ENCODE measurements around the gene MUTYH. TPM values are rescaled to one million over a fixed set of nuclear protein-coding genes. Genes with fewer than 3 reads are reported as not detected.

Gene MUTYH
- total and polyA plus RNA-seq, 2 of the 8 experiments (the other 6 are each of a cell fraction or from before 2014, with no cell fraction given) = 51.9 to 65.7 TPM

- Histone ChIP-seq H3K27ac (ENCODE audit: low read depth, low read length) (no peak overlapping the region), H3K14ac (ENCODE audit: insufficient read length) (no peak overlapping the region), H3K4ac (replicated peaks; ENCODE audit: insufficient read length, low read depth, low read length) (no peak overlapping the region), H3K9me3 (ENCODE audit: insufficient read depth in 2 of 2, low read depth in 1 of 2, low read length in 1 of 2) (no peaks in the 10 kb centered on the region), H3K23me2 (ENCODE audit: low read depth, low read length) (no peaks in the 10 kb centered on the region), H2BK5ac (ENCODE audit: low read depth, low read length) (no peak overlapping the region), H3K27me3 (replicated peaks in 1 of 4; ENCODE audit: control insufficient read depth in 3 of 4, extremely low read depth in 1 of 4, insufficient read depth in 3 of 4, low read length in 3 of 4) (no peaks in the 10 kb centered on the region), H4K5ac (ENCODE audit: insufficient read length, low read depth, low read length) (no peak overlapping the region), H3K9ac (replicated peaks in 1 of 4; ENCODE audit: extremely low read depth in 1 of 4, low read depth in 3 of 4, low read length in 3 of 4) (no peak overlapping the region), H3K56ac (replicated peaks; ENCODE audit: insufficient read length, low read depth, low read length) (no peak overlapping the region), H3K4me2 (ENCODE audit: insufficient read depth in 1 of 2, low read depth in 2 of 2, low read length in 2 of 2) (no peak overlapping the region), H4K8ac (ENCODE audit: extremely low read depth, insufficient read depth, low read length) (no peak overlapping the region), H3K79me1 (ENCODE audit: low read depth, low read length) (no peaks in the 10 kb centered on the region), H2AK5ac (ENCODE audit: low read depth, low read length) (no peak overlapping the region), H3K36me3 (ENCODE audit: control insufficient read depth in 2 of 4, insufficient read depth in 4 of 4, low read length in 3 of 4) (no peaks in the 10 kb centered on the region), H4K91ac (replicated peaks; ENCODE audit: insufficient read length, low read length) (no peak overlapping the region), H3K4me3 (ENCODE audit: extremely low read depth in 1 of 4, insufficient read depth in 2 of 4, low read depth in 3 of 4, low read length in 4 of 4) (no peak overlapping the region), H3K18ac (ENCODE audit: extremely low read depth, low read length) (no peak overlapping the region), H2BK12ac (ENCODE audit: low read depth, low read length) (no peak overlapping the region), H2BK120ac (replicated peaks; ENCODE audit: low read depth, low read length) (no peak overlapping the region), H3K4me1 (replicated peaks in 1 of 4; ENCODE audit: control insufficient read depth in 3 of 4, insufficient read depth in 4 of 4, low read length in 3 of 4) (no peaks in the 10 kb centered on the region), H4K20me1 (replicated peaks in 1 of 2; ENCODE audit: control insufficient read depth in 1 of 2, insufficient read depth in 2 of 2, low read length in 2 of 2) (no peaks in the 10 kb centered on the region), H3K79me2 (ENCODE audit: control insufficient read depth in 1 of 2, insufficient read depth in 2 of 2, low read length in 2 of 2) (no peaks in the 10 kb centered on the region), H2BK20ac (ENCODE audit: low read length) (no peak overlapping the region), H3K23ac (ENCODE audit: insufficient read length) (no peak overlapping the region), H2AFZ (ENCODE audit: low read length) (no peak overlapping the region), H2BK15ac (ENCODE audit: low read length) (no peak overlapping the region)
- WGBS, 2 experiments (ENCODE audit: extremely low coverage in 1 of 2, insufficient coverage in 1 of 2, insufficient read length in 1 of 2, insufficient replicate concordance in 2 of 2, low coverage in 1 of 2, low lambda C conversion rate in 2 of 2, missing lambda C conversion rate in 1 of 2) = 86% methylated on average over 2 of the region's 2 CpGs; no CpG with 5 or more reads in 1 of the 2 experiments
- FAIRE-seq (no peak), DNase-seq (ENCODE audit: low read depth in 1 of 2, low spot score in 2 of 2) (no peak)
- CTCF ChIA-PET (ENCODE audit: partially characterized antibody) = interaction anchor here (0.6 to 19.1 kb wide), 7 partner anchors 9 to 277 kb away, joined by 3 to 424 read pairs (median 4); partner anchors contain the start of genes HECTD3 and UROD
- POLR2A ChIA-PET (ENCODE audit: partially characterized antibody) = interaction anchor here (0.5 to 1.7 kb wide), 2 partner anchors 35 to 232 kb away, joined by 3 to 6 read pairs; partner anchors contain the start of gene HPDL
- TF ChIP-seq E2F6 (IDR thresholded peaks at IDR 0.05) (no peak), CHD2 (IDR thresholded peaks at IDR 0.05; ENCODE audit: low read length) (no peak), RNF2 (IDR thresholded peaks at IDR 0.05; ENCODE audit: borderline replicate concordance, low read depth, low read length, missing control alignments, poor library complexity, severe bottlenecking) (no peak), YY1 (IDR thresholded peaks at IDR 0.05; ENCODE audit: low read depth, low read length) (no peak), RBBP5 (IDR thresholded peaks at IDR 0.05; ENCODE audit: borderline replicate concordance, low read depth, low read length) (no peak), HDAC6 (IDR thresholded peaks at IDR 0.05; ENCODE audit: low read depth, low read length) (no peak), USF2 (IDR thresholded peaks at IDR 0.05; ENCODE audit: low read length) (no peak), CREB1 (IDR thresholded peaks at IDR 0.05) (no peak), CBX8 (IDR thresholded peaks at IDR 0.05; ENCODE audit: borderline replicate concordance, low read depth, low read length) (no peak), GTF2F1 (IDR thresholded peaks at IDR 0.05; ENCODE audit: borderline replicate concordance, low read depth, low read length) (no peak), BCL11A (IDR thresholded peaks at IDR 0.05; ENCODE audit: low read depth in 2 of 2, low read length in 2 of 2) (no peak), SIRT6 (IDR thresholded peaks at IDR 0.05; ENCODE audit: low read length) (no peak), JUN (IDR thresholded peaks at IDR 0.05; ENCODE audit: low read depth, low read length) (no peak)
These were observed 48.5 kb downstream of the MUTYH start for GRCh38 chr1:45291716-45292115.
